ENCODE data around the gene PCSK2.

PCSK2 gene

DNA sequence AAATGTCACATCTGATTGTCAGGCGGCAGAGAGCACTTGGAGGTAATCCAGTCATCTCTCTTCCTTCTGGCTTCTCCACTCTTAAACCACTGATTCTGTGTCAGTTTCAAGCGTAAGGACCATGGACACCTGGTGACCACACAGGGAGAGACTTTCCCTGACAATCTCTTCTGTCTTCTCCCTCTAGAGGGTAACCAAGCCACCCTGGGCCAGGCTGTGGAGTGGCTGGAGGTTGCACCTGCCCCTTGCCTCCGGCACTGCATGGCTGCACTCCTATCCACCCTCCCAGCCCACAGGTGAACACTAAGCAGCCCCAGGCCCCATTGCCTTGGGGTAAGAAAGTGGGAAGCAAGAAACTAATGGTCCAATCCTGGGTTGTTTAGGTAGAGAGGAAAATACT, 225.6 kb downstream of the PCSK2 start:
- no peak for DNase-seq

DNA sequence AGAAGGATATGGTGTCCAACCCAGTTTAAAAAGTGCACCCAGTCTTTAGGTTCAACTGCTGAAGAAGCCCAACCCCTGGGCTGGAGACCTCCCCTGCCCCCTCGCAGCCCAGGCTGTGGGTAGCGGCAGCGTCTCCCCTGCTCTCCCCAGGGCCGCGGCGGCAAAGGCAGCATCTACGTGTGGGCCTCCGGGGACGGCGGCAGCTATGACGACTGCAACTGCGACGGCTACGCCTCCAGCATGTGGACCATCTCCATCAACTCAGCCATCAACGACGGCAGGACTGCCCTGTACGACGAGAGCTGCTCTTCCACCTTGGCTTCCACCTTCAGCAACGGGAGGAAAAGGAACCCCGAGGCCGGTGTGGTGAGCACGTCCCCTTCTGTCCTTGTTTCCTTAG, 226.8 kb downstream of the PCSK2 start:
- DNase-seq = no peak

DNA sequence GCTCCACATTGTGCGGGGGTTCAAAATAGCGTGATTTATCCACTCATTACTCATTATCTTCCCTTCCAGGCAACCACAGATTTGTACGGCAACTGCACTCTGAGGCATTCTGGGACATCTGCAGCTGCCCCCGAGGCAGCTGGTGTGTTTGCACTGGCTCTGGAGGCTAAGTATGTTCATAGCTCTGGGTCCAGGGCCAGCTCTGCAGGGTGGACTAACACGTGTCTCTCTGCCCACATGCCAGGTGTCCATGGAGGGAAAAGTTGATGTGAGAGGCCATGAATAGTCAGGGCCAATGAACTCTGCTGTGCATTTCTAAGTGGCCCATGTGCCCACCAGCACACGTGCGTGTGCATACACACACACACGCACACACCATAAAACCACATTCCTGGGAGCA, 229.4 kb downstream of the PCSK2 start:
- DNase-seq = no peak

DNA sequence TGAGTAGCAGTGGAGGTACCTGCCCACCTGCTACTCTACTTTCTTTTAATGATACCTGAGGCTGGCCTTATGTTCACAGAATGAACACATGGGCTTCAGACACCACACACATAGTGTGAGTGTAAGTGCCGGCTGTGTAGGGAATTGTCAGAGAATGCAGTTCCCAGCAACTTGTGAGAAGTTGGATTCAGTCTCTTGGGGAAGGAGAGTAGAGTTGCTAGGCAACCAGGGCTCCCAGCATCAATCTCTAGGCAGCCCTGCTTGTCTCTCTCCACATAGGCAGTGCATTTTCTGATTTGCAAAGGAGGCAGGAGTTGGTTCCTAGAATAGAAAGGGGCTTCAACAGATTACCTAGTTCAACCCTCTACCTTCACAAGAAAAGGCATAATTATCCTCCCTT, 230.2 kb downstream of the PCSK2 start:
- no peak for DNase-seq

DNA sequence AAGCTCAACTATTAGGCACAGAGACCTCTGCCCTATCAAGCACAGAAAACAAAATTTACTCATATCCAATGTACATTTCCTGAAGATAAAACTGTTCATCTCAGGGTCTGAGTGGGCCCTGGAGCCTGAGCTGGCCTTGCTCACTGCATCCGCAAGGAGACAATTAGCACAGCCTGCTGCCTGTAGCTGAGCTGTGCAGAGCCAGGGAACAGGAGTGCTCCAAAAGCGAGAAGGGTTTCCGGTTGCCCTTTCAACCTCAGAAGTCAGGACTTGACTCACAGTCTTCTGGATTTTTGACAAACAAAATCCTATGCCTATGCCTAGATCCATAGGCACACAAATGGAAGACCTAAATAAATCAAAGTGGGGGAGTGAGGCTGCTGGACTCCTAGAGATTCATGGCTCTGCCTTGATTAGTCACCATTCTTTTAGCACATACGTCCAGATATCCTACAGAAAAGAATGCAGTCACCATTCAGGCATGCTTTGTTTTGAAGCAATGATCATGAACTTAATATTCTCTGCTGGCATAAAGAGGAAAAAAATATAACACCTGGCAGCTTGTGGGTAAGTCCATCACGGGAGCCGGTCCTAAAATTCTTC, 230.8 kb downstream of the PCSK2 start:
- DNase-seq = no peak

DNA sequence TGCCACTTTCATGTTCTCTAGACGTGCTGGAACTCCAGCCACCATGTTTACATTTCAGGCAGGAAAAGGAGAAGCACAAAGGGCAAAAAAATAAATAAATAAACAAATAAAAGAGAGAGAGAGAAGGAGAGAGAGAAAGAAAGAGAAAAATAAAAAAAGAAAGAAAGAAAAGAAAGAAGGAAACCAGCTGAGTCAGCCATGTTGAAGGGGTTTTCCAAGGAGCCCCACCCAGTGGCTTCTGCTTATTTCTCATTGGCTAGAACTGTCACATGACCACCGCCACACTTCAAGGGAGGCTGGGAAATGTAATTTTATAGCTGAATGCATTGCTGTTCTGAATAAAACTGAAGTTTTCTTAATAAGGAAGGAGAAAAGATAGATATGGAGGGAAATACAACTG, 233.3 kb downstream of the PCSK2 start:
- no peak for DNase-seq

DNA sequence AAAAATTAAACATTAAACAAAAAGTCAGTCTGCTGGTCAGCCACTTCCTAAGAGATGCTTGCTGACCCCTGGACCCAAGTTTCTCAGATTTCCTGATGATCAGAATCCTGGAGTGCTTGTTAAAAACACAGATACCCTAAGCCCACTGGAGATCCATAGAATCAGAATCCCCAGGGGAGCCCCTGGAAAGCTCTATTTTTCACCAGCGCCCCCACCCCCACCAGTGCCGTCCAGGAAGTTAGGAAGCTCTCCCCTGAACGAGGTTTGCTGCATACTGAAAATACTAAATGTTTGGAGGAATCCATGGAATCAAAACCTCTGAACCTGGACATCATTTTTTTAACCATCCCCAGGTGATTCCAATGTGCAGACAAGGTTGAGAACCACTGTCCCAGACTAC, 235.1 kb downstream of the PCSK2 start:
- no peak for DNase-seq

DNA sequence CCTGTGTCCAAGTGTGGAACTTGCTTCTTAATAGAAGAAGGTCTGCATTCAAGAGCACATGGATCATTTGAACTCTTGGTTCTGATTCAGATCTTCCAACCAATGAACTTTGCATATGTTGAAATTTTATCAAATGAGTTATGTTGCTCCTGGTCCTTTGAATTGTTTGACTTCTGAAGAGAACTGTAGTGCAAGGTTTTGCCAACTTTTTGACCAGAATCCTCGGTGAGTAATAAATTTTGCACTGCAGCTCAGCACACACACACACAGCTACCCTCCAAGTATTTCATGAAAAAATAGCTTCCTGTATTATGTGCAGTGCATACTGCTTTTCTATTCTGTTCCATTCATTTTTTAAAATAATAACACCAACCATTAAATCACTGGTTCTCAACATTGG, 236.9 kb downstream of the PCSK2 start:
- no peak for DNase-seq

DNA sequence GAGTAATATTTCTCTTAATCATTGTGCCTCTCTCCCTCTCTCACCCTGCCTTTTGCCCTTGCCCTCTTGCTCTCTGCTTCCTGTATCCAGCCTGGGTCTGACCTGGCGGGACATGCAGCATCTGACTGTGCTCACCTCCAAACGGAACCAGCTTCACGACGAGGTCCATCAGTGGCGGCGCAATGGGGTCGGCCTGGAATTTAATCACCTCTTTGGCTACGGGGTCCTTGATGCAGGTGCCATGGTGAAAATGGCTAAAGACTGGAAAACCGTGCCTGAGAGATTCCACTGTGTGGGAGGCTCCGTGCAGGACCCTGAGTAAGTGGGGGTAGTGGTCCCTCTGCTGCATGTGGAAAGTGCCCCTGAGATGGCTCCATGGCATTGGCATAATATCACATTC, 238.4 kb downstream of the PCSK2 start:
- no peak for DNase-seq

DNA sequence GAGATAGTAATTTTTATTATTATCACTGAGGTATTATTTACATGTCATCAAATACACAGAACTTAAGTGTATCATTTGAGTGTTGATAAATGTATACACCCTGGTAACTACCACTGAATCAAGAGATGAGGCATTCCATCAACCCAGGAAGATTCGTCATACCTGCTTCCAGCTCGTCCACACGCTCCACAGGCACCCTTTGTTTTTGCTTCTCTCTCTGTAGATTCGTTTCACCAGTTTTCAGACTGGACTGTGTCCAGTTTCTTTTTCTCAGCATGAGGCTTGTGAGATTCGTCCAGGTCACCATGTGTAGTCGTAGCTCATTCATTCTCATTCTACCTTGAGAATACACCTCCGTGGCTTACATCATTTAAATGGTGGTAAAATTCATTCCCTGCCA, 239.8 kb downstream of the PCSK2 start:
- DNase-seq = no peak

DNA sequence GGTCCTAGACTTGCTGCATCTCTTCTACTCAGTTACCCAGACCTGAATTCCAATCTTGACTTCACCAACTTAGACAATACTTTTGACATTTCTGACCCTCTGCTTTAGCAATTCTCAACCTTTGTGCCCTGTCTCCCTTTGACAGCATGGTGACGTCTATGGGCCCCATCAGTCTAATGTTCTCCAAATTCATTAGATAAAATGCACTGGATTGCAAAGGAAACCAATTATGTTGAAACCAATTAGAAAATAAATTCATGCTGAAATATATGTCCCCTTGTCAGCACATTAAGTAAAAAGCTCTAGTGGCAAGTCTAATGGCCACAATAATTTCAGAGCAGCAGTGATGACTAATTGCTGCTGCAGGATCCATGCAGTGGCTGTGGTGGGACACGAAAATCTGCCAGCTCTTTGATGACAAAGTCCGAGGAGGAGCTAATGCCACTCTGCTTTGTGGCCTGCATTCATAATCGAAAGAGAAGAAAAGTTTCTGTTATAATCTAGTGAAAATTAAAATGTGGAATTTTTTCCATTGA, 240.3 kb downstream of the PCSK2 start:
- DNase-seq = no peak

DNA sequence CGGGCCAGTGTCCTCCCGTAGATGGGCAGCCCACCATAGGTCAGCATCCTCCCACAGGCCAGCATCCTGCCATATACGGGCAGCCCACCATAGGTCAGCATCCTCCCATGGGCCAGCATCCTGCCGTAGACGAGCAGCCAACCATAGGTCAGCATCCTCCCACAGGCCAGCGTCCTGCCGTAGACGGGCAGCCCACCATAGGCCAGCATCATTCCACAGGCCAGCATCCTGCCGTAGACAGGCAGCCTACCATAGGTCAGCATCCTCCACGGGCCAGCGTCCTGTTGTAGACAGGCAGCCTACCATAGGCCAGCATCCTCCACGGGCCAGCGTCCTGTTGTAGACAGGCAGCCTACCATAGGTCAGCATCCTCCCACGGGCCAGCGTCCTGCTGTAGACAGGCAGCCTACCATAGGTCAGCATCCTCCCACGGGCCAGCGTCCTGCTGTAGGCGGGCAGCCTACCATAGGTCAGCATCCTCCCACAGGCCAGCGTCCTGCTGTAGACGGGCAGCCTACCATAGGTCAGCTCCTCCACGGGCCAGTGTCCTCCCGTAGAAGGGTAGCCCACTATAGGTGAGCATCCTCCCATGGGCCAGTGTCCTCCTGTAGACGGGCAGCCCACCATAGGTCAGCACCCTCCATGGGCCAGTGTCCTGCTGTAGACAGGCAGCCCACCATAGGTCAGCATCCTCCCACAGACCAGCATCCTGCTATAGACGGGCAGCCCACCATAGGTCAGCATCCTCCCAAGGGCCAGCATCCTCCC, 241.4 kb downstream of the PCSK2 start:
- DNase-seq = no peak

DNA sequence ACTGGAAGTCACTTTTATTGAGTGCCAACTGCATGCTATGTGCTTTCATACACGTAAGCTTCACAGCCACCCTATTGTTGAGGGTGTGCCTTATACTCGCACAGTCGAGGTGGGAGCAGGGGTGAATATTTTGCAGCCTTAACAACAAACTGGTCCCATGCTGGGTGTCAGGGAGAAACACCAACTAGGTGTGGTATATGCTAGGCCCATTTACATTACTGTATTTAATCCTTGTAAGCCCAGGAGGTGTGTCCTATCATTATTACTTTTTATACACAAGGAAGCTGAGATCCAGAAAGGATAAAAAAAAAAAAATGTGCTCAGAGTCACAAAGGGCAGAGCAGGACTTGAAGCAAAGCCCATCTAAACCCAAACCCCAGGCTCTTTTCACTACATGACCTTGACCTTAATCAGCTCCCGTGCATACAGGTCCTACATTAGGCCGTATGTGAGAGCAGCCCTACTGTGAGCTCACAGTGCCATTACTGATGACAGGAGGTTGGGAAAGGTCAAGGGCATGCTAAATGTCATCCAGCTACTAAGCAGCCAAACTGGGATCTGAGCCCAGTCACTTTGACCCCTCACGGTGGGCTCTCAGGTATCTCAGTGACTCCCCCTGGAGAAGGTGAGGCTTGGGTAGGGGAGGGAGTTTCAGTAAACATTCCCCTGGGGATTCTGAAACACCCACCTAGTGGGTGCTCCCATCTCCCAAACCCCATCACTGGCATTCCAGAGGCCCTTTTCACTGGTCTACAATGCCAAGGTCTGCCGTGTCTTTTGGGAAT, 242.6 kb downstream of the PCSK2 start:
- DNase-seq = no peak

DNA sequence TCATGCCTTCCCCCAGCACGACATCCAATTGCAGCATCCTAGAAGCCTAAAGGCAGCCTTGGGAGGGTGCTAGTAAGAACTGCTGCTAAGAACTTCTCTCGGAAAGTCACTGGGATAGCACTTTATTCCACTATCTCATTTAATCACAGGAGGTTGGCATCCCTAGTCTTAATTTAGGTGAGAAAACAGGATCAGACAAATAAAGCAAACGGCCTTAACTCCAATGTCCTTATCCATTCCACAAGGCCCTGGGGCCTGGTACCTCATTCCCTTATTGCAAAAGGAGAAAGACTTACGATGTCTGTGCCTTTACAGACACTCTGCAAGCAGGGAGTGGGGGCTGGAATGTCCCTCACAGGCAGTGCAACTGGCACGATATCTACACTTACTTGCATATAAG, 243.7 kb downstream of the PCSK2 start:
- DNase-seq = no peak

DNA sequence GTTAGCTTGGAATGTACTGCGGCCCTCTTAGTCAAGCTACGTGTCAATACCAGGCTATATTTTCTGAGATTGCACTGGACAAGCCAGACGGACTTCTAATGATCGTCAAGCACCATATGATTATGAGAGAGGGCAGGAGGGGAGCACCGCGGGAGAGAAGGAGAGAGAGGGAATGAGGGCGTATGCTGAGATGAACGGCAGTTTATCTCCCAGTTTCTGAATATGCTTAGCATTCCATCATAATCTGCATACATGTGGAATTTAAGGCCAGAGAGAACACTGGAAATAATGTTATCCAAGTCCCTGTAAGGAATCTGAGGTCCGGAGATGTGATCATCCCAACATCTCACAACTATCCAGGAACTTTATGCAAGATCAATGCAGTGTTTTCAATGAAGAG, 244.1 kb downstream of the PCSK2 start:
- DNase-seq = no peak

DNA sequence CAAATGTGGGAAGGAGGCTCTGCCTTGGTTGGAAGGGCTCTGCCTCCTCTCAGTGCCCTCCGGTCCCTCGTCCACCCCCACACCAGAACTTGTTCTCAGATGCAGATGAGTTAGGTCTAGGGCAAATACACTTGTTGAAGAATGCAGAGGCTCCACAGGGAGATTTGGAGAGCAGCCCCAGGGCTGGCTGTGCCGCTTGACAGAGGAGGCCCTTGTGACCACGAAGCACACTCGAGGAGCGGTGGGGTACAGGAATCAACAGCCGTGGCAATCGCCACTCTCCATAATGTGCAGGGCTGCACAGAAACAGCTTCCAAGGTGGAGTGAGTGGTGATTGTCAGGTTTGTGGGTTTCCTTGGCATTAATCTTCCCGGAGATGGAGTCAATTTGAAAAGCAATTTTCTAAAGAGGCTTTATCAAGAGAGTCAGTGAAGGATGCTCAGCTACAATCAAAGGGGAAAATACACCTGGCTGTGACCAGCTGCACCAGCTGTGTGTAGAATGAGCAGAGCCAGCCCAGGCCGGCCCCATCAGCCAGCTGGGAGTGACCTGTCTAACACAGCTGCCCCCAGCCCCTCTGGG, 244.9 kb downstream of the PCSK2 start:
- no peak for DNase-seq

DNA sequence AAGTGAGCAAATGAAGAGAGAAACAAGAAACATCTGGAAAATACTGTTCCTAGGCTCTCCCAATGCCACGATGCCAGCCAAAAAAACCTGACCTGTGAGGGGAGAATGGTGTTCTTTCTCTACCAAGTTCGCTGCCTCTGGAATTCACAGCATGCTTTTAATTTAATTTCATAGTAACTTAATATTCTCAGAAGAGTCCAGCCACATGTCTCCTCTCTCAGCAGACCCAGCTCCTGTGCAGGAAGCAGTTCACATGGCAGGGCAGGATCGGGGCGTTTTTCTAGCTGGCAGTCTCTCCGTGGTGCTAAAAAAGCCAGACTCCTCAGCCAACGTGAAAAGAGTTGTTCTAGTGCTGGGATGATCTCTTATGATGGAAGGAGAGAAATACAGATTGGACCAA, 246.8 kb downstream of the PCSK2 start:
- no peak for DNase-seq

DNA sequence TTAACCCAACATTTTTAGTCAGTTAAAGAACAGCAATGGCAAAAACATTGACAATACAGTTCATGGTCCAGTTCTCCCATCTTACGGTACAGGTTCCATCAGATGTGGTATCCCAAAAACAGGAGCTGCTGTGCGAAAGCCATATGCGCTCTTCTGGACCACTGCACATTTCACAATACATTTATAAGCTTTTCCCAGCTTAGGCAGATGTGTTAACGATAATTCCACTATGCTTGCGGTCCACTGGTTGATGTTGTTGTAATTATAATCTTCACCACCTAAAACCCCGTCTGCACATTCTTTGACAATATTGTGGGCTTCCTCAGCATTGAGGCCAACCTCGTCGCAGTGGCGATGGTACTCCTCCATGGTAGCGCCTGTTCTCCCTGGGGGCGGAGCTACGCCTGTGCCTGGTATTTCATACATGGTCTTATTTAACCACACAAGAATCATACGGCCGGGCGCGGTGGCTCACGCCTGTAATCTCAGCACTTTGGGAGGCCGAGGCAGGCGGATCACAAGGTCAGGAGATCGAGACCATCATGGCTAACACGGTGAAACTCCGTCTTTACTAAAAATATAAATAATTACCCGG, 252.3 kb downstream of the PCSK2 start:
- DNase-seq = no peak

DNA sequence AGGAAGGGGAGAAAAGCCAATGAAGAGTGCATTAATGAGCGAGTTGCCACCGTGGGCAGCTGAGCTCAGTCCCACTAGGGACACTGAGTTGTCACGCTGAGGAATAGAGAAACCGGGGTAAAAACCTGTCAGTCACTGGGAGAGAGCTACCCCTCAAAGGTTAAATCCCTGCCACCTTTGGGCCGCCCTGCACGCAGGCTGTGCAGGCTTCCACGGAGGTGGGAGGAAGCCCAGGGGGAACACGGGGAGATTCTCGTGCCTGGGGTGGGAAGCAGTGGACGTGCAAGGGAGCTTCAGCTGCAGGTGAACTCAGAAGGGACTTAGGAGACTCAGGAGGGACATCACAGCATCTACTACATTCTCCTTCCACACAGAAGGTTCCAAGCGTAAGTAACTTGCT, 253.9 kb downstream of the PCSK2 start:
- no peak for DNase-seq

DNA sequence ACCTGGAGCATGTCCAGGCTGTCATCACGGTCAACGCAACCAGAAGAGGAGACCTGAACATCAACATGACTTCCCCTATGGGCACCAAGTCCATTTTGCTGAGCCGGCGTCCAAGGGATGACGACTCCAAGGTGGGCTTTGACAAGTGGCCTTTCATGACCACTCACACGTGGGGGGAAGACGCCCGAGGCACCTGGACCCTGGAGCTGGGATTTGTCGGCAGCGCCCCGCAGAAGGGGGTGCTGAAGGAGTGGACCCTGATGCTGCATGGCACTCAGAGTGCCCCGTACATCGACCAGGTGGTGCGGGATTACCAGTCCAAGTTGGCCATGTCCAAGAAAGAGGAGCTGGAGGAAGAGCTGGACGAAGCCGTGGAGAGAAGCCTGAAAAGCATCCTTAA, 254.8 kb downstream of the PCSK2 start:
- no peak for DNase-seq

DNA sequence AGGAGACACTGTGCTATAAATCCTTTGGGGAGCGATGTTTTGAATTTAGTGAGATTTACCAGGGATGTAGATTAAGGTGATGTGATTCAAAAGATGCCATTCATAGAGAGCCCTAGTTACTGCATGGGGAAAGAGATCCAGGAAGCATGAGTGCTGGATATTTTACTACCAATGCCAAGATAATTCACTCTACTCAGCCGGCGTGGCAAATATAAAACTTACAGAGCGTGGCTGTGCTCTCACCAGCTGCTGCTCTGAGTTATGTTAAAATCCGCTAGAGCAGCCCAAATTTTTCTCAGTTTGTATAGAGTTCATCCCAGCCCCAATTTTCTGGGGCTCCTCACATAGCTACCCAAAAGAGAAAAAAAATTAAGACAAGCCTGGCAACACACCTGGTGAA, 255.7 kb downstream of the PCSK2 start:
- DNase-seq = no peak

DNA sequence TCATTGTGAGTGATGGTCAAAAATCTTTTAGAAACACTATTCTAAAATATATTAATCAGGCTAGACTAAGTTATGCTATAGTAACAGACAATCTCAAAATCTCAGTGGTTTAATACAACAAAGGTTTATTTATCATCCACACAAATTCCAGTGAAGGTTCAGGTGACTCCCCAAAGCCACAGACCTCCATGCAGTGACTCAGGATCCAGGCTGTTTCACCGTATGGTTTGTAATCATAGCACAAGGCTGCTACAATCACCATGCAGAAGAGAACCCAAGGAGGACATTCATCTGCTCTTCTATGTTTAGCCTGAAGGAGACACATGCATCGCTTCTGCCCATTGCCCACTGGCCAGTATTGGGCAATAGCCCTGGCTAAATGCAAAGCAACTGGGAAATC, 258.2 kb downstream of the PCSK2 start:
- no peak for DNase-seq
